OCI-M1 (cell line): ENCODE measurements around the gene SPDYE2.
"Not testable (repeated sequence)": the region's sequence is repeated elsewhere in the genome, so short reads cannot be mapped to it uniquely, and the experiment has no call there.

Experiments used
- DNase-seq: peaks from one replicate; lab custom pipeline; 2025; lab: John Stamatoyannopoulos, UW

Gene SPDYE2, protein sequence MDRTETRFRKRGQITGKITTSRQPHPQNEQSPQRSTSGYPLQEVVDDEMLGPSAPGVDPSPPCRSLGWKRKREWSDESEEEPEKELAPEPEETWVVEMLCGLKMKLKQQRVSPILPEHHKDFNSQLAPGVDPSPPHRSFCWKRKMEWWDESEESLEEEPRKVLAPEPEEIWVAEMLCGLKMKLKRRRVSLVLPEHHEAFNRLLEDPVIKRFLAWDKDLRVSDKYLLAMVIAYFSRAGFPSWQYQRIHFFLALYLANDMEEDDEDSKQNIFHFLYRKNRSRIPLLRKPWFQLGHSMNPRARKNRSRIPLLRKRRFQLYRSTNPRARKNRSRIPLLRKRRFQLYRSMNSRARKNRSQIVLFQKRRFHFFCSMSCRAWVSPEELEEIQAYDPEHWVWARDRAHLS

GRCh38 chr7:102550808-102551422 lies at the start of gene SPDYE2:
TSS of gene SPDYE2 (plus strand) at chr7:102551226. CDS start at chr7:102553256, 2,030 bp downstream.
- DNase-seq = not testable (repeated sequence)

GRCh38 chr7:102503141-102503540 lies 47.9 kb upstream of the SPDYE2 start:
- DNase-seq = not testable (repeated sequence)

- DNase-seq = not testable (repeated sequence)
Measured at GRCh38 chr7:102505298-102506185, 45.5 kb upstream of the SPDYE2 start.

GRCh38 chr7:102507410-102508088 lies 43.5 kb upstream of the SPDYE2 start:
- DNase-seq = not testable (repeated sequence)

GRCh38 chr7:102510575-102510974 lies 40.5 kb upstream of the SPDYE2 start:
- not testable (repeated sequence) for DNase-seq

- not testable (repeated sequence) for DNase-seq
Measured at GRCh38 chr7:102511860-102512522, 39.0 kb upstream of the SPDYE2 start.

DNA sequence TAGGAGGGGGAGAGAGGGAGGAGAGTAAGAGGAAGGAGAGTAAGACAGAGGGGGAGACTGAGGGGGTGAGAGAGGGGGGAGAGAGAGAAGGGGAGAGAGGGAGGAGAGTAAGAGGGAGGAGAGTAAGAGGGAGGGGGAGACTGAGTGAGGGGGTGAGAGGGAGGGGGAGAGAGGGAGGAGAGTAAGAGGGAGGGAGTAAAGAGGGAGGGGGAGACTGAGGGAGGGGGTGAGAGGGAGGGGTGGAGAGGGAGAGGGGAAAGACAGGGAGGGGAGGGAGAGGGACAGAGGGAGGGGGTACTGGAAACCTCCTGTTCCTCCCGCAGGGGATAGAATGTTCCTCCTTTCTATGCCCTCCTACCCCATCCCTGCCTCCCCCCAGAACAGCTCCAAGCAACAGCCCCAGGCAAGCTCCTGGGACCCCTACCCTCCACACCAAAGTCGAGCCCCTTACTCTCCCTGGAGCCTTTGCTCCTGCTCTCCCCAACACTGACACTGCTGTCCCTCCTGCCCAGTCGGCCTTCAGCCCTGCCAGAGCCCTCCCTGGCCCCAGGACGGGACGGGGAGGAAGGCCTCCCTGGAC lies 38.3 kb upstream of the SPDYE2 start:
- DNase-seq = not testable (repeated sequence)

- DNase-seq = not testable (repeated sequence)
Measured at GRCh38 chr7:102514881-102515721, 35.9 kb upstream of the SPDYE2 start.

GRCh38 chr7:102515889-102516288 lies 35.1 kb upstream of the SPDYE2 start:
- not testable (repeated sequence) for DNase-seq

- not testable (repeated sequence) for DNase-seq
Measured at GRCh38 chr7:102516951-102517350, 34.1 kb upstream of the SPDYE2 start.

DNA sequence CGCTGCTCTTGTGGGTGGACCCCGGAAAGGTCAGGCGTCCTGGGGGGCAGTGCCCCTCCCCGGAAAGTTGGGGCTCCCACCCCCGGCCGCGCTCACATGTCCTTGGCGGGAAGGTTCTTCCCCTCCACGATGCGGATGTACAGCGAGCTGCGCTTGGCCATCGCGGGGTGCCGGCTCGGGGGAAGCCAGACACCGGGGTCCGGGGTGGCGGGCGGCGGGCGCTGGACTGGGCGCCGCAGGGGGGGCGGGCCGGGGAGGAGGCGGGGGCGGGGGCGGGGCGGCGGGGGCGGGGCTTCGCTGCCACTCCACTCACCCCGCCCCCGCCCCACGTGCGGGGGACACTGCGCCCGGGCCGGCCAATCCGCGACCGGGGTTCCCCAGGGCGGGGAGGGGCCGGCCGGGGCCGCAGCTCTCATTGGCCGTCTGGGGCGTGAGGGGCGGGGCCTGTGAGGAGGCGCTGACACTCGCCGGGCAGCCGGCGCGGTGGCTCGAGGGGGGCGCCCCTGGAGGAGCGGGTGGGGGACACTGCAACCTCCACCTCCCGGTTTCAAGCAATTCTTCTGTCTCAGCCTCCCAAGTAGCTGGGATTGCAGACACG lies 33.4 kb upstream of the SPDYE2 start, which contains the start of gene RASA4B:
Gene RASA4B, minus strand, starts transcription at position 228 of the 598 bp plus-strand sequence. Its CDS starts 67 bp downstream, at position 161.
- not testable (repeated sequence) for DNase-seq

DNA sequence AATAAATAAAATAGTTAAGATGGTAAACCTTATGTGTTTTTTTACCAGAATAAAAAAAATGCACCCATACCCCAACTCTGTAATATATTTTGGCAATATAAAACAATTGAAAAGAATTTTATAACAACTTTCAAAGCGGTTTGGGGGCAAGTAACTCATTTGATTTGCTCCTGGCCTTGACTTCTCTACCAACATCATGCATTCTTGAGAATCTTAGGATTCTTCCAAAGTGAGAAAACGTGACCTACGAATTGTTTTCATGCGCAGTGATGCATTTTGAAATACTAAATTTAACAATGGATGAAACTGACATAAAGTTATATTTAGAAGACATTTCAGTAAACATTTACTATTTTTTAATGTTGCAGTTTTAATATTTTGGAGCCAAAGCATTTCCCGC lies 30.2 kb upstream of the SPDYE2 start:
- not testable (repeated sequence) for DNase-seq

GRCh38 chr7:102524803-102525202 lies 26.2 kb upstream of the SPDYE2 start:
- DNase-seq = not testable (repeated sequence)

- not testable (repeated sequence) for DNase-seq
Measured at GRCh38 chr7:102527182-102527581, 23.8 kb upstream of the SPDYE2 start.

DNA sequence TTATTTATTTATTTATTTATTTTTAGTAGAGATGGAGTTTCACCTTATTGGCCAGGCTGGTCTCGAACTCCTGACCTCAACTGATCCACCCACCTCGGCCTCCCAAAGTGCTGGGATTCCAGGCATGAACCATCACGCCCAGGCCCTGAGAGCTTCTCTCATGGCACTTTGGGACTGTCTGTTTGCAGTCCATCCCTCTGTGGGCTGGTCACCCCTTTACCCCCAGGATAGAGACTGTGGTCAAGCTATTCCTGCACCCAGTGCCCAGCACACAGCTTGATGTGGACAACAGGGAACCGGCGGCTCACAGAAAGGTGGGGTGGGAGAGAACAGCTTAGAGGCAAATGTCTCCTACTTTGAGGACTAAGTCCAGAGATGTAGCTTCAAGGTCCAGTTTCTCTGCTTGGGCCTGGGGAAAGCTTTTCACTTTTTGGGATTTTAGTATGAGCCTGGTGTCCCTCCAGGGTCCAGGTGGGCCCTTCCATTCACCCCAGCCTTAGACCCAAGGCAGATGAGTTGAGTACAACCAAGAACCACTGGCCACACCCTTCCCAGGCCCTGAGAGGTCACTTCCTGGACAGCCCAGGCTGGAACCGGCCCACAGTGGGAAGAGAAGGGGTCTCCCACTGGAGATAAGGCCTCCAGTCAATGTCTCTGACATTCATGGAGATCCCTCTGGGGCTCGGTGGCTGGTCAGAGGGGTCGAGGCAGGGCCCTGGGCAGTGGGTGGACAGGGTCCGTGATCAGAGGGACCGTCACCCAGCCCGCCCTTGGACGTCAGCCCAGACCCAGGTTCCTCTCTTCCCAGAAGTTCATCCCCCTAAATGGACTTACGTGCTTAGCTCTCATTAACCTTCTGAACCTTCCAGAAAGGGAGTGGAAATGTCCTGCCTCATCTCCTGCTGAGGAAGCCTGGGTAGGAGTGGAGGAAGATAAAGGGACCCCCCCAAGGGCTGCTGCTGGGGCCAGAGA lies 22.9 kb upstream of the SPDYE2 start:
- not testable (repeated sequence) for DNase-seq

DNA sequence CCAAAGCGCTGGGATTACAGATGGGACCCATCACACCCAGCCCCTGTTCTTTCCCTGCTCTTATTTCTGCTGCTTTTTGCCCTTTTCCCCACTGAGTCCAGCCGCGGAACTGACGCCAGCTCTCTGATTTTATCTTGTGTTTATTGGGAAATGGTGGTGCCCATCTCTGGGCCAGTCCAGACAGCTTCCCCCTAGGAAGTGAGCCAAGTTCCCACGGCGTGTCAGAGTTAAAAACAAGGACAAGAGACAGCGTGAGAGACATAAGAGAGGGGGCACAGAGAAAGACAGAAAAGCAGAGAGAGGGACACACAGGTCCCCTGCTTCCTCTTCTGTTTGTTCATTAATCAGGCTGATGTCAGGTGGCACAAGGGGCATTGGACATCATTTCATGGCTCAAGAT lies 19.4 kb upstream of the SPDYE2 start:
- DNase-seq = not testable (repeated sequence)

GRCh38 chr7:102532127-102532526 lies 18.9 kb upstream of the SPDYE2 start:
- DNase-seq = not testable (repeated sequence)

DNA sequence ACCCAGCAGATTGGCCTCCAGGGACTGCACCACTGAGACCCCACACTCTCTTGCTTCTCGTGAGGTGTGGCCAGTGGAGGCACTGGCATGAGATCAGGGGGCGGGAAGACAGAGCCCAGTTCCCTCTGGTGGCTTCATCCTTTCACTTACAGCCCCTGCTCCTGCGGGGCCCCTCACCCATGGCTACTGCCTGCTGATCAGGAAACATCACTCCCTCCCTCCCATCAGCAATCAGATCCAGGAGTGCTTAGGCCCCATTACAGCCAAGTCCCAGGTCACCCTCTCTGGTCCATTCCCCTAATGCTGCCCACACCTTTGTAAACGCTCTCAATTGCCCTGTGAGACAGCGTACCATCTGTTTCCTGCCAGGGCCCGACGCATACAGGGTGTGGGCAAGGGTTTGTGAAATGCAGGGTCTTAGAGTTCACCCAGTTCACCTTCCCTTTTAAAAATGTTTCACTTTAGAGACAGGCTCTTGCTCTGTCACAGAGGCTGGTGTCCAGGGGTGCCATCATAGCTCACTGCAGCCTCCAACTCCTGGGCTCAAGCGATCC lies 15.9 kb upstream of the SPDYE2 start:
- not testable (repeated sequence) for DNase-seq
